H1 (cell line): Measurements from ENCODE around the gene UNC13C. TPM values are rescaled to one million over a fixed set of nuclear protein-coding genes. Genes with fewer than 3 reads are reported as not detected.

Source experiments
- BRCA1 ChIP-seq: IDR thresholded peaks from 2 replicates; pipeline ENCODE4 v1.6.1; 2012; ENCODE audit warnings: low read depth, low read length, improper control_type of control experiment
- EP300 ChIP-seq, 2 experiments: IDR thresholded peaks; 1 replicate in 1 of 2; 2 replicates in 1 of 2; pipeline ENCODE4 v1.6.1; 2011 to 2012; ENCODE audit warnings: low read depth in 2 of 2, low read length in 2 of 2, mild to moderate bottlenecking in 2 of 2, borderline replicate concordance in 1 of 2, inconsistent platforms in 1 of 2, moderate library complexity in 1 of 2
- polyA plus RNA-seq, 7 experiments: library from polyadenylated mRNA; depleted of rRNA in 3 of 7; stranded (reverse) in 5 of 7; unstranded in 2 of 7; fragments of >200 nt in 5 of 7; fragments of 200-250 nt in 2 of 7; gene quantifications; 1 replicate in 5 of 7; 2 replicates in 1 of 7; 4 replicates in 1 of 7; pipeline versions ENCODE4 v1.2.1 to v1.2.3, GENCODE V29; 2011 to 2013; ENCODE audit warnings: missing spikeins in 2 of 7, mixed read lengths in 2 of 7
- total RNA-seq: library from RNA; stranded (reverse); fragmentation: NEBNext Ultra II Directional; extraction: Animal tissue kit (Norgen Biotek cat#: 25700); gene quantifications from 2 replicates; pipeline ENCODE4 v1.2.1, GENCODE V29; 2021
- TF ChIP-seq, protein P1 (sequence below): fragments of 300-600 bp; sonication (generic); IDR thresholded peaks from 2 replicates; pipeline ENCODE4 v1.7.1; 2012; ENCODE audit warnings: low read length, moderate library complexity, mild to moderate bottlenecking, inconsistent platforms; ENCODE audit not compliant: insufficient replicate concordance

UNC13C gene
- total and polyA plus RNA-seq, 2 of the 8 experiments (the other 6 are each of a cell fraction or from before 2014, with no cell fraction given): 0.02 to 0.13 TPM

DNA sequence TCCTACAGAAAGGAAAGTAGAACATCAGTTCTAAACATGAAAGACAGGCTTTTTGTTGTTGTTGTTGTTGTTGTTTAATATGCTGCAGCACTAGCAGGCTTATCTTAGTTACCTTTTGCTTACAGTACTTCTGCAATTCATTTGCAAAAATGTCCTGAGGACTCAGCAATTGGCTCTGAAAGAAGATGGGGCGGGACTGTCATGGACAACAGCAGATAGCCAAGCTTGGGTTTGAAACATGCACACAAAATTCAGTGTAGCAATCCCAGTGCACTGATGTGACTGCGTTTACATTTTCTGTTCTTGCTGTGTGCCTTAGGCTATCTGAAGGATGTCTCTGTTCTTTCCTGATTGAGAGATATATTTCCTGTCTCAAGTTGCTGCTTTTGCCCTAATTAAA, 9.2 kb downstream of the UNC13C start (continued):
- TF ChIP-seq, protein P1, sequence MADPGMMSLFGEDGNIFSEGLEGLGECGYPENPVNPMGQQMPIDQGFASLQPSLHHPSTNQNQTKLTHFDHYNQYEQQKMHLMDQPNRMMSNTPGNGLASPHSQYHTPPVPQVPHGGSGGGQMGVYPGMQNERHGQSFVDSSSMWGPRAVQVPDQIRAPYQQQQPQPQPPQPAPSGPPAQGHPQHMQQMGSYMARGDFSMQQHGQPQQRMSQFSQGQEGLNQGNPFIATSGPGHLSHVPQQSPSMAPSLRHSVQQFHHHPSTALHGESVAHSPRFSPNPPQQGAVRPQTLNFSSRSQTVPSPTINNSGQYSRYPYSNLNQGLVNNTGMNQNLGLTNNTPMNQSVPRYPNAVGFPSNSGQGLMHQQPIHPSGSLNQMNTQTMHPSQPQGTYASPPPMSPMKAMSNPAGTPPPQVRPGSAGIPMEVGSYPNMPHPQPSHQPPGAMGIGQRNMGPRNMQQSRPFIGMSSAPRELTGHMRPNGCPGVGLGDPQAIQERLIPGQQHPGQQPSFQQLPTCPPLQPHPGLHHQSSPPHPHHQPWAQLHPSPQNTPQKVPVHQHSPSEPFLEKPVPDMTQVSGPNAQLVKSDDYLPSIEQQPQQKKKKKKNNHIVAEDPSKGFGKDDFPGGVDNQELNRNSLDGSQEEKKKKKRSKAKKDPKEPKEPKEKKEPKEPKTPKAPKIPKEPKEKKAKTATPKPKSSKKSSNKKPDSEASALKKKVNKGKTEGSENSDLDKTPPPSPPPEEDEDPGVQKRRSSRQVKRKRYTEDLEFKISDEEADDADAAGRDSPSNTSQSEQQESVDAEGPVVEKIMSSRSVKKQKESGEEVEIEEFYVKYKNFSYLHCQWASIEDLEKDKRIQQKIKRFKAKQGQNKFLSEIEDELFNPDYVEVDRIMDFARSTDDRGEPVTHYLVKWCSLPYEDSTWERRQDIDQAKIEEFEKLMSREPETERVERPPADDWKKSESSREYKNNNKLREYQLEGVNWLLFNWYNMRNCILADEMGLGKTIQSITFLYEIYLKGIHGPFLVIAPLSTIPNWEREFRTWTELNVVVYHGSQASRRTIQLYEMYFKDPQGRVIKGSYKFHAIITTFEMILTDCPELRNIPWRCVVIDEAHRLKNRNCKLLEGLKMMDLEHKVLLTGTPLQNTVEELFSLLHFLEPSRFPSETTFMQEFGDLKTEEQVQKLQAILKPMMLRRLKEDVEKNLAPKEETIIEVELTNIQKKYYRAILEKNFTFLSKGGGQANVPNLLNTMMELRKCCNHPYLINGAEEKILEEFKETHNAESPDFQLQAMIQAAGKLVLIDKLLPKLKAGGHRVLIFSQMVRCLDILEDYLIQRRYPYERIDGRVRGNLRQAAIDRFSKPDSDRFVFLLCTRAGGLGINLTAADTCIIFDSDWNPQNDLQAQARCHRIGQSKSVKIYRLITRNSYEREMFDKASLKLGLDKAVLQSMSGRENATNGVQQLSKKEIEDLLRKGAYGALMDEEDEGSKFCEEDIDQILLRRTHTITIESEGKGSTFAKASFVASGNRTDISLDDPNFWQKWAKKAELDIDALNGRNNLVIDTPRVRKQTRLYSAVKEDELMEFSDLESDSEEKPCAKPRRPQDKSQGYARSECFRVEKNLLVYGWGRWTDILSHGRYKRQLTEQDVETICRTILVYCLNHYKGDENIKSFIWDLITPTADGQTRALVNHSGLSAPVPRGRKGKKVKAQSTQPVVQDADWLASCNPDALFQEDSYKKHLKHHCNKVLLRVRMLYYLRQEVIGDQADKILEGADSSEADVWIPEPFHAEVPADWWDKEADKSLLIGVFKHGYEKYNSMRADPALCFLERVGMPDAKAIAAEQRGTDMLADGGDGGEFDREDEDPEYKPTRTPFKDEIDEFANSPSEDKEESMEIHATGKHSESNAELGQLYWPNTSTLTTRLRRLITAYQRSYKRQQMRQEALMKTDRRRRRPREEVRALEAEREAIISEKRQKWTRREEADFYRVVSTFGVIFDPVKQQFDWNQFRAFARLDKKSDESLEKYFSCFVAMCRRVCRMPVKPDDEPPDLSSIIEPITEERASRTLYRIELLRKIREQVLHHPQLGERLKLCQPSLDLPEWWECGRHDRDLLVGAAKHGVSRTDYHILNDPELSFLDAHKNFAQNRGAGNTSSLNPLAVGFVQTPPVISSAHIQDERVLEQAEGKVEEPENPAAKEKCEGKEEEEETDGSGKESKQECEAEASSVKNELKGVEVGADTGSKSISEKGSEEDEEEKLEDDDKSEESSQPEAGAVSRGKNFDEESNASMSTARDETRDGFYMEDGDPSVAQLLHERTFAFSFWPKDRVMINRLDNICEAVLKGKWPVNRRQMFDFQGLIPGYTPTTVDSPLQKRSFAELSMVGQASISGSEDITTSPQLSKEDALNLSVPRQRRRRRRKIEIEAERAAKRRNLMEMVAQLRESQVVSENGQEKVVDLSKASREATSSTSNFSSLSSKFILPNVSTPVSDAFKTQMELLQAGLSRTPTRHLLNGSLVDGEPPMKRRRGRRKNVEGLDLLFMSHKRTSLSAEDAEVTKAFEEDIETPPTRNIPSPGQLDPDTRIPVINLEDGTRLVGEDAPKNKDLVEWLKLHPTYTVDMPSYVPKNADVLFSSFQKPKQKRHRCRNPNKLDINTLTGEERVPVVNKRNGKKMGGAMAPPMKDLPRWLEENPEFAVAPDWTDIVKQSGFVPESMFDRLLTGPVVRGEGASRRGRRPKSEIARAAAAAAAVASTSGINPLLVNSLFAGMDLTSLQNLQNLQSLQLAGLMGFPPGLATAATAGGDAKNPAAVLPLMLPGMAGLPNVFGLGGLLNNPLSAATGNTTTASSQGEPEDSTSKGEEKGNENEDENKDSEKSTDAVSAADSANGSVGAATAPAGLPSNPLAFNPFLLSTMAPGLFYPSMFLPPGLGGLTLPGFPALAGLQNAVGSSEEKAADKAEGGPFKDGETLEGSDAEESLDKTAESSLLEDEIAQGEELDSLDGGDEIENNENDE: no peak
- TF ChIP-seq BRCA1 (no peak), EP300 (IDR thresholded peaks at IDR 0.05; ENCODE audit: borderline replicate concordance in 1 of 2, low read depth in 2 of 2, low read length in 2 of 2) (no peak)
